Activated B cell treated with CpG ODN at 0.5 μM for 24 hours (primary cell): ENCODE measurements around the gene CDKN1B. TPM values are rescaled to one million over a fixed set of nuclear protein-coding genes. Genes with fewer than 3 reads are reported as not detected.

Experiments
- ATAC-seq: fragments of 200-7000 bp; cut with Tn5 transposase; one replicate; pipeline ENCODE4 v1.10.0; 2021; ENCODE audit warnings: low read depth, mild to moderate bottlenecking, moderate library complexity
- CTCF ChIA-PET: fragments of 350-600 bp; sonication (Branson Sonifier 250); formaldehyde crosslinking; loops from one replicate; lab custom pipeline; 2021; ENCODE audit warnings: antibody characterized with exemption; lab: Charles Lee
- POLR2A ChIA-PET: fragments of 350-600 bp; sonication (Branson Sonifier 250); formaldehyde crosslinking; loops from one replicate; lab custom pipeline; 2021; ENCODE audit warnings: antibody characterized with exemption; lab: Charles Lee
- DNase-seq: peaks from one replicate; pipeline ENCODE4 v3.0.0; 2022
- H3K27ac Mint-ChIP-seq: one replicate; pipeline ENCODE4 v1.8.0; 2020; ENCODE audit warnings: mixed read lengths
- H3K27me3 Mint-ChIP-seq: one replicate; pipeline ENCODE4 v1.8.0; 2021; ENCODE audit warnings: mixed read lengths
- H3K36me3 Mint-ChIP-seq: one replicate; pipeline ENCODE4 v1.8.0; 2021; ENCODE audit warnings: low read depth, mixed read lengths
- H3K4me1 Mint-ChIP-seq: one replicate; pipeline ENCODE4 v1.8.0; 2021; ENCODE audit warnings: mixed read lengths
- H3K4me3 Mint-ChIP-seq: one replicate; pipeline ENCODE4 v1.8.0; 2020; ENCODE audit warnings: mild to moderate bottlenecking, mixed read lengths
- H3K9me3 Mint-ChIP-seq: one replicate; pipeline ENCODE4 v1.8.0; 2020; ENCODE audit warnings: mixed read lengths
- intact Hi-C: fragments of 100-400 bp; cut with micrococcal nuclease; formaldehyde crosslinking; loops from one replicate; pipeline ENCODE4 v1.15.1; 2024
- total RNA-seq: library from RNA; stranded (reverse); gene quantifications from 2 replicates; pipeline ENCODE4 v1.2.3, GENCODE V29; 2022
- TF ChIP-seq, protein P1 (sequence below): fragments of 200-600 bp; IDR thresholded peaks from one replicate; pipeline ENCODE4 v1.8.0; 2022; ENCODE audit warnings: antibody characterized with exemption, mild to moderate bottlenecking

CDKN1B gene
- total RNA-seq, result 56.6 and 59.0 TPM in 2 replicates

DNA sequence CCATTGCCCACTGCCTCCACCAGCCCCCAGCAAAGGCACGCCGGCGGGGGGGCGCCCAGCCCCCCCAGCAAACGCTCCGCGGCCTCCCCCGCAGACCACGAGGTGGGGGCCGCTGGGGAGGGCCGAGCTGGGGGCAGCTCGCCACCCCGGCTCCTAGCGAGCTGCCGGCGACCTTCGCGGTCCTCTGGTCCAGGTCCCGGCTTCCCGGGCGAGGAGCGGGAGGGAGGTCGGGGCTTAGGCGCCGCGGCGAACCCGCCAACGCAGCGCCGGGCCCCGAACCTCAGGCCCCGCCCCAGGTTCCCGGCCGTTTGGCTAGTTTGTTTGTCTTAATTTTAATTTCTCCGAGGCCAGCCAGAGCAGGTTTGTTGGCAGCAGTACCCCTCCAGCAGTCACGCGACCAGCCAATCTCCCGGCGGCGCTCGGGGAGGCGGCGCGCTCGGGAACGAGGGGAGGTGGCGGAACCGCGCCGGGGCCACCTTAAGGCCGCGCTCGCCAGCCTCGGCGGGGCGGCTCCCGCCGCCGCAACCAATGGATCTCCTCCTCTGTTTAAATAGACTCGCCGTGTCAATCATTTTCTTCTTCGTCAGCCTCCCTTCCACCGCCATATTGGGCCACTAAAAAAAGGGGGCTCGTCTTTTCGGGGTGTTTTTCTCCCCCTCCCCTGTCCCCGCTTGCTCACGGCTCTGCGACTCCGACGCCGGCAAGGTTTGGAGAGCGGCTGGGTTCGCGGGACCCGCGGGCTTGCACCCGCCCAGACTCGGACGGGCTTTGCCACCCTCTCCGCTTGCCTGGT, at the start of gene CDKN1B:
CDKN1B (plus strand) TSS at position 576 of the 793 bp plus-strand sequence. CDS start 472 bp downstream, outside the sequence.
- Mint-ChIP-seq H3K27me3 (no peaks in the 10 kb centered on the region), H3K9me3 (no peaks in the 10 kb centered on the region), H3K4me1 (peaks cover 67% of the 10 kb centered on the region), H3K27ac (peak within 1 kb of the TSS; percentile 97), H3K36me3 (peaks cover 44% of the 10 kb centered on the region), H3K4me3 (peak within 1 kb of the TSS; percentile 98)
- POLR2A ChIA-PET, result interaction anchor here (0.7 to 15.4 kb wide), 15 partner anchors 8 to 359 kb away, joined by 3 to 389 read pairs (median 4); partner anchors contain the start of genes BORCS5, CREBL2 and GPR19
- TF ChIP-seq, protein P1, sequence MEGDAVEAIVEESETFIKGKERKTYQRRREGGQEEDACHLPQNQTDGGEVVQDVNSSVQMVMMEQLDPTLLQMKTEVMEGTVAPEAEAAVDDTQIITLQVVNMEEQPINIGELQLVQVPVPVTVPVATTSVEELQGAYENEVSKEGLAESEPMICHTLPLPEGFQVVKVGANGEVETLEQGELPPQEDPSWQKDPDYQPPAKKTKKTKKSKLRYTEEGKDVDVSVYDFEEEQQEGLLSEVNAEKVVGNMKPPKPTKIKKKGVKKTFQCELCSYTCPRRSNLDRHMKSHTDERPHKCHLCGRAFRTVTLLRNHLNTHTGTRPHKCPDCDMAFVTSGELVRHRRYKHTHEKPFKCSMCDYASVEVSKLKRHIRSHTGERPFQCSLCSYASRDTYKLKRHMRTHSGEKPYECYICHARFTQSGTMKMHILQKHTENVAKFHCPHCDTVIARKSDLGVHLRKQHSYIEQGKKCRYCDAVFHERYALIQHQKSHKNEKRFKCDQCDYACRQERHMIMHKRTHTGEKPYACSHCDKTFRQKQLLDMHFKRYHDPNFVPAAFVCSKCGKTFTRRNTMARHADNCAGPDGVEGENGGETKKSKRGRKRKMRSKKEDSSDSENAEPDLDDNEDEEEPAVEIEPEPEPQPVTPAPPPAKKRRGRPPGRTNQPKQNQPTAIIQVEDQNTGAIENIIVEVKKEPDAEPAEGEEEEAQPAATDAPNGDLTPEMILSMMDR, result no peak
- CTCF ChIA-PET, result interaction anchor here (0.8 to 1.8 kb wide), 5 partner anchors 9 to 74 kb away, joined by 4 to 16 read pairs (median 6); no protein-coding TSS in a partner anchor
- intact Hi-C loops, result loop anchor here (1.0 to 5.0 kb wide), 8 partner anchors 8 to 1650 kb away; partner anchors contain the start of genes ATF7IP, BORCS5 and SMIM10L1
- ATAC-seq (peak; percentile 70), DNase-seq (peak; percentile 75)

DNA sequence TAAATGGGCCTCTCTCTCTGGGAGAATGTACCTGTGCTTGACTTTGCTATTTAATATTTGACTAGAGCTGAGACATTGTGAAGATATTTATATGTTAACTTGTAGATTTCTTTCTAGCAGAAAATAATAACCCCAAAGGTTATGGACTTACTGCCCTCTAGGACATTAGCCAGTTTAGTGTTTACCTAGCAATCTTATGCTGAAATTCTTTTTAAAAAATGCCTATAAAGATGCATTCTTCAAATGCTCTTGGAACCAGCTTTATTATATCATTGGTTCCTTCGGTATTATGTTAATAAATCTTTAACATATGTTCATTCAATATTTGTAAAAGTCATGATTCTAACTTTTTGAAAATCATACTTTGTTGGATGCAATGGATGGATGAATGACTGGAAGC, 49.2 kb upstream of the CDKN1B start:
- ChIA-PET CTCF (interaction anchor here (1.2 kb wide), 1 partner anchor 69 kb away, joined by 3 read pairs; no protein-coding TSS in a partner anchor), POLR2A (no interaction called here)
- no peak overlapping the region for H3K4me3 Mint-ChIP-seq
- intact Hi-C loops, result no loop called here
- H3K27ac Mint-ChIP-seq, result no peak overlapping the region
- ATAC-seq (no peak), DNase-seq (no peak)
- H3K27me3 Mint-ChIP-seq, result no peaks in the 10 kb centered on the region
- H3K4me1 Mint-ChIP-seq, result no peaks in the 10 kb centered on the region
- TF ChIP-seq, protein P1, result no peak
- H3K9me3 Mint-ChIP-seq, result no peaks in the 10 kb centered on the region
- no peaks in the 10 kb centered on the region for H3K36me3 Mint-ChIP-seq

DNA sequence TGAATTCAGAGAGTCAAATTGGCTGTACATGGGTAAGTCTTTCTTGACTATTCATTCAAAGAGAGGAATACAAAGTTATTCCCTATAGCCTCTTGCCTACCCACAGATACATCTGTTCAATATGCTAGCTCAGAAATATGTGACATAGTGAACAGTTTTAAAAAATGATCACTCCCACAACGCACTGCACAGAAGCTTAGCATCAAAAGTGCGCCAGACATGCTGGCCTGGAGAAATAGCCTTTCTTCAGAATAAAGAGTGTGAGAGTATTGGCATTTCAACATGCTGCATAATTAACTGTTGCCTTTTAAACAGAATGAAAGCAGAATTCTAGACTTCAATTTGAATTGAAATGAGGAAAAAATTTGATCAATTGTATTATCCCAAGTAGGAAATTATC, 48.1 kb upstream of the CDKN1B start:
- Mint-ChIP-seq H3K9me3 (no peaks in the 10 kb centered on the region), H3K4me1 (no peaks in the 10 kb centered on the region), H3K36me3 (no peaks in the 10 kb centered on the region), H3K27me3 (no peaks in the 10 kb centered on the region), H3K27ac (no peak overlapping the region), H3K4me3 (no peak overlapping the region)
- no peak for DNase-seq
- TF ChIP-seq, protein P1, result no peak
- POLR2A ChIA-PET, result no interaction called here
- CTCF ChIA-PET, result interaction anchor here (1.0 kb wide), 1 partner anchor 292 kb away, joined by 3 read pairs; no protein-coding TSS in a partner anchor
- no peak for ATAC-seq
- intact Hi-C loops, result no loop called here

DNA sequence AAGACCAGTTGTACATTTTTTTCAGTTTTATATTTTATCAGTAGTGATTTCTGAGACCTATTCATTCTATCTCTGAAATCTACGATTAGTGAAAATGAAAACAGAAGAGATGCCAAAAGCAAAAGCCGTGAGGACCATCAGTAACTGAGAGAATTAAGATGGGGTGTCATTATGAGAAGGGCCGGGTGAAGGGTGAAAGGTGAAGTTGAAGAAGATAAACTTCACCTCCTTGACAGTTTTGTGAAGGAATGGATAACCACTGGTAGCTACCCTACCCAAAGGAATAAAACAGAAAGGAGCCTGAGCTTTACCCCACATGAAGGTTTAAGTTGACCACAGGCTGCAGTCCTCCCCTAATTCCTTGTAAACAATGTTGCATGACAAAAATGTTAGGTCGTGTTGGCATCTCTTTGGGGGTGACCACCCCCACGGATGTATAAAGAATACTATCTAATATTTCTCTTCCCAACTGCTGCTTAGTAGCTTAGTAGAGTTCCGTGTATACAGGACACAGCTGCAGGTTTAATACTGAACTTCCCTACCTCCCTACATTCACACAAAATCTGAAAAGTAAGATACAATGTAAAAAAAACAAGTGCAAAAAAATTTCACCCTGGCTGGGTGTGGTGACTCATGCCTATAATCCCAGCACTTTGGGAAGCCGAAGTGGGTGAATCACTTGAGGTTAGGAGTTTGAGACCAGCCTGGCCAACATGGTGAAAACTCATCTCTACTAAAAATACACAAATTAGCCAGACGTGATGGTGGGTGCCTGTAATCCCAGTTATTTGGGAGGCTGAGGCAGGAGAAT, 45.1 kb upstream of the CDKN1B start:
- H3K9me3 Mint-ChIP-seq, result no peaks in the 10 kb centered on the region
- no peak overlapping the region for H3K27ac Mint-ChIP-seq
- no peak for ATAC-seq
- H3K4me3 Mint-ChIP-seq, result no peak overlapping the region
- POLR2A ChIA-PET, result no interaction called here
- TF ChIP-seq, protein P1, result no peak
- no peaks in the 10 kb centered on the region for H3K27me3 Mint-ChIP-seq
- no peak for DNase-seq
- intact Hi-C loops, result no loop called here
- H3K36me3 Mint-ChIP-seq, result no peaks in the 10 kb centered on the region
- CTCF ChIA-PET, result interaction anchor here (1.0 kb wide), 1 partner anchor 42 kb away, joined by 3 read pairs; no protein-coding TSS in a partner anchor
- H3K4me1 Mint-ChIP-seq, result no peaks in the 10 kb centered on the region
